Measurements from ENCODE around the gene EOLA1. TPM values are rescaled to one million over a fixed set of nuclear protein-coding genes. Genes with fewer than 3 reads are reported as not detected.
"Not testable (repeated sequence)": the region's sequence is repeated elsewhere in the genome, so short reads cannot be mapped to it uniquely, and the experiment has no call there.

EOLA1 gene
- polyA plus RNA-seq, 1 experiment: 16.3 TPM

DNA sequence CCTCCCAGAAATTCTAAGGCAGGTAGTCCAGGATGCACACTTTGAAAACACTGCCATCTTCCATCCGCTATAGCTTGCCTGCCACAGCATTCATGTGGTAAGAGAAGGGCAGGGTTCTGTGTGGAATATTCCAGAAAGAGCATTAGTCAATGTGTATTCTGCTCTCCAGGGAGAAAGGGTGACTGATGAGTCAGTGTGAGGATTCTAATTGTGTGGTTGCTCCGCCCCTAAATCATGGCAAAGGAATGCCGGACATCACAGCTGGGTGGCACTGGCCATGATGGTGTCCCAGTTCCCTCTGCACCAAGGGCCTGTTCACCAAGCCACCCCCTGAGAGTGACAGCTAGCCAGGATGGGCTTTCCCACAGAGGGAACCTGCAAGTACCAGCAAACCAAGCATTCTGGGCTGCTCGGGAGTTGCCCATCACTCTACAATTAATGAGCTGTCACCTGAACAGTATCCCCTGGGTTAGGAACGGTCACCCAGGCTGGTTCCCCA, 45.2 kb upstream of the EOLA1 start:
- H3K27me3 ChIP-seq (ENCODE audit: control insufficient read depth, insufficient read depth, low read length): no peaks in the 10 kb centered on the region
- DNase-seq (ENCODE audit: low read depth, low spot score): no peak

GRCh38 chrX:149497054-149497453, 43.8 kb upstream of the EOLA1 start:
- TF ChIP-seq CTCF (IDR thresholded peaks at IDR 0.05; ENCODE audit: low read depth, low read length): no peak
- Histone ChIP-seq H3K4me3 (ENCODE audit: low read depth, low read length) (no peak overlapping the region), H3K27me3 (ENCODE audit: control insufficient read depth, insufficient read depth, low read length) (no peaks in the 10 kb centered on the region), H3K9me3 (ENCODE audit: control insufficient read depth, insufficient read depth, low read length) (no peaks in the 10 kb centered on the region), H3K27ac (ENCODE audit: low read depth, low read length) (no peak overlapping the region)
- ChIA-PET CTCF (interaction anchor here (1.1 kb wide), 1 partner anchor 27 kb away, joined by 3 read pairs; no protein-coding TSS in a partner anchor), POLR2A (no interaction called here)
- DNase-seq (ENCODE audit: low read depth, low spot score): no peak

More for the DNA sequence above, 45.2 kb upstream of the EOLA1 start:
- H3K27ac ChIP-seq (ENCODE audit: low read depth, low read length): peak overlapping the region; percentile 68
- TF ChIP-seq CTCF (IDR thresholded peaks at IDR 0.05; ENCODE audit: low read depth, low read length): no peak
- no peak overlapping the region for H3K4me3 ChIP-seq (ENCODE audit: low read depth, low read length)
- no peaks in the 10 kb centered on the region for H3K9me3 ChIP-seq (ENCODE audit: control insufficient read depth, insufficient read depth, low read length)
- ChIA-PET CTCF (interaction anchor here (1.2 kb wide), 1 partner anchor 24 kb away, joined by 4 read pairs; no protein-coding TSS in a partner anchor), POLR2A (no interaction called here)

- POLR2A ChIA-PET: no interaction called here
- Histone ChIP-seq H3K4me3 (ENCODE audit: low read depth, low read length) (no peak overlapping the region), H3K27me3 (ENCODE audit: control insufficient read depth, insufficient read depth, low read length) (no peaks in the 10 kb centered on the region), H3K9me3 (ENCODE audit: control insufficient read depth, insufficient read depth, low read length) (no peaks in the 10 kb centered on the region), H3K27ac (ENCODE audit: low read depth, low read length) (peak overlapping the region; percentile 39)
- CTCF ChIA-PET: no interaction called here
- DNase-seq (ENCODE audit: low read depth, low spot score): no peak
- no peak for TF ChIP-seq CTCF (IDR thresholded peaks at IDR 0.05; ENCODE audit: low read depth, low read length)
Measured at GRCh38 chrX:149497626-149498025, 43.2 kb upstream of the EOLA1 start.

DNA sequence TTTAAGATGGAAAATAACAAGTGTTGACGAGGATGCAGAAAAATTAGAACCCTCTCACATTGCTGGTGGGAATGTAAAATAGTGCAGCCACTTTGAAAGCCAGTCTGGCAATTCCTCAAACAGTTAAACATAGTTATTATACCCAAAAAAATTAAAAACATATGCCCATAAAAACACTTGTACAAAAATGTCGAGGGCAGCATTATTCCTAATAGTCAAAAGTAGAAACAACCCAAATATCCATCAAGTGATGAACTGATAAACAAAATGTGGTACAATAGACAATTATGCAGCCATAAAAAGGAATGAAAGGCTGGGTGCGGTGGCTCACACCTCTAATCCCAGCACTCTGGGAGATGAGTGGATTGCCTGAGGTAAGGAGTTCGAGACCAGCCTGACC, 42.0 kb upstream of the EOLA1 start:
- TF ChIP-seq CTCF (IDR thresholded peaks at IDR 0.05; ENCODE audit: low read depth, low read length): no peak
- no peaks in the 10 kb centered on the region for H3K27me3 ChIP-seq (ENCODE audit: control insufficient read depth, insufficient read depth, low read length)
- ChIA-PET POLR2A (no interaction called here), CTCF (no interaction called here)
- DNase-seq (ENCODE audit: low read depth, low spot score): no peak
- H3K27ac ChIP-seq (ENCODE audit: low read depth, low read length): no peak overlapping the region
- H3K4me3 ChIP-seq (ENCODE audit: low read depth, low read length): no peak overlapping the region
- no peaks in the 10 kb centered on the region for H3K9me3 ChIP-seq (ENCODE audit: control insufficient read depth, insufficient read depth, low read length)

- POLR2A ChIA-PET: interaction anchor here (0.6 kb wide), 1 partner anchor 82 kb away, joined by 3 read pairs; no protein-coding TSS in a partner anchor
Measured at GRCh38 chrX:149499766-149500165, 41.0 kb upstream of the EOLA1 start.

GRCh38 chrX:149502923-149503322, 37.9 kb upstream of the EOLA1 start:
- CTCF ChIA-PET; DNase-seq (ENCODE audit: low read depth, low spot score); POLR2A ChIA-PET; H3K27ac ChIP-seq (ENCODE audit: low read depth, low read length); H3K9me3 ChIP-seq (ENCODE audit: control insufficient read depth, insufficient read depth, low read length); H3K4me3 ChIP-seq (ENCODE audit: low read depth, low read length); H3K27me3 ChIP-seq (ENCODE audit: control insufficient read depth, insufficient read depth, low read length): not testable (repeated sequence)

More at GRCh38 chrX:149499766-149500165, 41.0 kb upstream of the EOLA1 start:
- Histone ChIP-seq H3K27me3 (ENCODE audit: control insufficient read depth, insufficient read depth, low read length) (no peaks in the 10 kb centered on the region), H3K4me3 (ENCODE audit: low read depth, low read length) (no peak overlapping the region), H3K27ac (ENCODE audit: low read depth, low read length) (no peak overlapping the region), H3K9me3 (ENCODE audit: control insufficient read depth, insufficient read depth, low read length) (no peaks in the 10 kb centered on the region)
- TF ChIP-seq CTCF (IDR thresholded peaks at IDR 0.05; ENCODE audit: low read depth, low read length): no peak
- CTCF ChIA-PET: interaction anchor here (1.0 kb wide), 1 partner anchor 12 kb away, joined by 3 read pairs; no protein-coding TSS in a partner anchor
- no peak for DNase-seq (ENCODE audit: low read depth, low spot score)

DNA sequence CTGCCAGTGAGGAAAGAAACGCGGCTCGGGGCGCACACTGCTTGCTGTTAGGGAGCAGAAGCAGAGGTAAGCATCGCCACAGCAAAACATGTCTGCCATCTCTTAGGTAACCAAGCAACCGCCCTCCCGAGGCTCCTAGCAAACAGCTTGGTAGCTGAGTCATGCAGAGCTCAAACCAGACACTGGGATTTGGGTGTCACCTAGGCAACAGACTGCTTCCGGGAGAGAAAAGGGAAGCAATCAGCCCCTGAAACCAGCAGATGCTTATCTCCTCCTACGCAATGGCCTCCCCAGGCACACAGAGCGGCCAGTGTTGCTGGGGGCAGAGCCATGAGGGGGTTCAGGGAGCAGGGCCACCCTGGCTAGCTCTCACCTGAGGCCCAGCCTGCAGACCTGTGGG, 37.4 kb upstream of the EOLA1 start:
- Histone ChIP-seq H3K27ac (ENCODE audit: low read depth, low read length) (peak overlapping the region; percentile 39), H3K4me3 (ENCODE audit: low read depth, low read length) (peak overlapping the region; percentile 37)
- H3K9me3 ChIP-seq (ENCODE audit: control insufficient read depth, insufficient read depth, low read length); H3K27me3 ChIP-seq (ENCODE audit: control insufficient read depth, insufficient read depth, low read length); POLR2A ChIA-PET; CTCF ChIA-PET; DNase-seq (ENCODE audit: low read depth, low spot score): not testable (repeated sequence)
